ENCODE data around the gene CDKN2AIPNL. TPM values are rescaled to one million over a fixed set of nuclear protein-coding genes. Genes with fewer than 3 reads are reported as not detected.
A peak's percentile ranks its signal among the peaks of the same experiment; 100 is the strongest.

The CDKN2AIPNL gene
- total and polyA plus RNA-seq, 2 of the 13 experiments (the other 11 are each of a cell fraction or from before 2014, with no cell fraction given) = 17.4 to 46.5 TPM

DNA sequence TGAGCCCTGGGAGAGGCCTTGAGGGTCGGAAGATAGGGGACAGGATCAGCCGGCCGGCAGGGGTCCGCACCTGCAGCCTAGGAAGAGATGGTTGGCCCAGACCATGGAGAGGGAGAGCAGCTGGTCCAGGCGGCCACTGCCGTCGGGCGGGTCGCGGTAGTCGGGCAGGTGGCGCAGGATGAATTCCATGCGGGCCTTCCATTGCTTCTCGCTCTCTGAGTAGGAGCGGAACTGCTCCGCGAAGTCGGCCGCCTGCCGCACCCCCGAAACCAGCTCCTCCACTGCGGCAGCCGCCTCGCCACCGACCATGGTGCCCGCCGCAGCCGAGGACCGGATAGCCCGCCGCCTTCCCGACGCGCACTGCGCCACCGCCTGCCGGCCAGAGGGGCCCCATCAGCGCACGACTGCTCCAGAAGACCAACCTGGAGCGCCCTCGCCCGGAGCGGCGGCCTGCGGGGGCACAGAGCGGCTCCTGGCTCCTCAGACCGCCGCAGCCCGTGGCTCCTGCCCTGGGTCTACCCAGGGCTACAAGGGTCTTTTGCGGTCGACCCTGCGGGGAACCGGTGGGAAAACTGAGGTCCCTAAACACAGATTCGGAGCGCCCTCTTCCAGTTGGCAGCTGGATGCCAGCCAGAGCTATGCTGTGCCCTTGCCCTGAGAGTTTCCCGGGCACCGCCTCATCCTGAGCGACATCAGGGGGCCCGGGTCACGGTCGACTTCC is at the start of gene CDKN2AIPNL (continued):
- TF ChIP-seq U2AF1 (optimal IDR thresholded peaks at IDR 0.05; ENCODE audit: low read depth, low read length) (peak; percentile 94), SATB2 (CRISPR knock-in tag; IDR thresholded peaks at IDR 0.05) (0 out of 2 replicates have a peak, but pooled peaks have one; percentile 59), CREM (IDR thresholded peaks at IDR 0.05) (no peak), CREM (CRISPR knock-in tag; IDR thresholded peaks at IDR 0.05) (no peak), GATAD1 (CRISPR knock-in tag; IDR thresholded peaks at IDR 0.05) (peak; percentile 97), CENPBD1 (CRISPR knock-in tag; IDR thresholded peaks at IDR 0.05; ENCODE audit: borderline replicate concordance, low read depth) (no peak), EP300 (IDR thresholded peaks at IDR 0.05; ENCODE audit: low read depth in 2 of 2, low read length in 2 of 2) (peak in 1 of 2 experiments; percentile 43; a peak in 1 of 4 replicates), EP300 (CRISPR knock-in tag; IDR thresholded peaks at IDR 0.05; ENCODE audit: borderline replicate concordance) (no peak; the same call in 1 of the 2 replicates), RARA (CRISPR knock-in tag; IDR thresholded peaks at IDR 0.05) (peak; percentile 60; the same call in 1 of the 2 replicates), HMG20B (CRISPR knock-in tag; conservative IDR thresholded peaks at IDR 0.05) (0 out of 2 replicates have a peak, but pooled peaks have one; percentile 37), ZSCAN25 (CRISPR knock-in tag; IDR thresholded peaks at IDR 0.05) (no peak), AHR (CRISPR knock-in tag; IDR thresholded peaks at IDR 0.05) (no peak), ZBTB1 (CRISPR knock-in tag; IDR thresholded peaks at IDR 0.05; ENCODE audit: borderline replicate concordance) (no peak; the same call in 1 of the 2 replicates), ETS1 (CRISPR knock-in tag; IDR thresholded peaks at IDR 0.05) (no peak), HMGXB3 (CRISPR knock-in tag; IDR thresholded peaks at IDR 0.05; ENCODE audit: borderline replicate concordance) (peak; percentile 57), SP5 (CRISPR knock-in tag; IDR thresholded peaks at IDR 0.05; ENCODE audit: borderline replicate concordance, low read depth) (peak; percentile 33; the same call in 1 of the 2 replicates)
- TF ChIP-seq, protein P1, sequence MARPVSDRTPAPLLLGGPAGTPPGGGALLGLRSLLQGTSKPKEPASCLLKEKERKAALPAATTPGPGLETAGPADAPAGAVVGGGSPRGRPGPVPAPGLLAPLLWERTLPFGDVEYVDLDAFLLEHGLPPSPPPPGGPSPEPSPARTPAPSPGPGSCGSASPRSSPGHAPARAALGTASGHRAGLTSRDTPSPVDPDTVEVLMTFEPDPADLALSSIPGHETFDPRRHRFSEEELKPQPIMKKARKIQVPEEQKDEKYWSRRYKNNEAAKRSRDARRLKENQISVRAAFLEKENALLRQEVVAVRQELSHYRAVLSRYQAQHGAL (CRISPR knock-in tag; IDR thresholded peaks at IDR 0.05; ENCODE audit: not compliant biosample characterization) = no peak
- TF ChIP-seq, protein P2, sequence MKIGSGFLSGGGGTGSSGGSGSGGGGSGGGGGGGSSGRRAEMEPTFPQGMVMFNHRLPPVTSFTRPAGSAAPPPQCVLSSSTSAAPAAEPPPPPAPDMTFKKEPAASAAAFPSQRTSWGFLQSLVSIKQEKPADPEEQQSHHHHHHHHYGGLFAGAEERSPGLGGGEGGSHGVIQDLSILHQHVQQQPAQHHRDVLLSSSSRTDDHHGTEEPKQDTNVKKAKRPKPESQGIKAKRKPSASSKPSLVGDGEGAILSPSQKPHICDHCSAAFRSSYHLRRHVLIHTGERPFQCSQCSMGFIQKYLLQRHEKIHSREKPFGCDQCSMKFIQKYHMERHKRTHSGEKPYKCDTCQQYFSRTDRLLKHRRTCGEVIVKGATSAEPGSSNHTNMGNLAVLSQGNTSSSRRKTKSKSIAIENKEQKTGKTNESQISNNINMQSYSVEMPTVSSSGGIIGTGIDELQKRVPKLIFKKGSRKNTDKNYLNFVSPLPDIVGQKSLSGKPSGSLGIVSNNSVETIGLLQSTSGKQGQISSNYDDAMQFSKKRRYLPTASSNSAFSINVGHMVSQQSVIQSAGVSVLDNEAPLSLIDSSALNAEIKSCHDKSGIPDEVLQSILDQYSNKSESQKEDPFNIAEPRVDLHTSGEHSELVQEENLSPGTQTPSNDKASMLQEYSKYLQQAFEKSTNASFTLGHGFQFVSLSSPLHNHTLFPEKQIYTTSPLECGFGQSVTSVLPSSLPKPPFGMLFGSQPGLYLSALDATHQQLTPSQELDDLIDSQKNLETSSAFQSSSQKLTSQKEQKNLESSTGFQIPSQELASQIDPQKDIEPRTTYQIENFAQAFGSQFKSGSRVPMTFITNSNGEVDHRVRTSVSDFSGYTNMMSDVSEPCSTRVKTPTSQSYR (CRISPR knock-in tag; IDR thresholded peaks at IDR 0.05; ENCODE audit: borderline replicate concordance) = peak; percentile 40; the same call in 1 of the 2 replicates

Data from HepG2 (cell line).